ENCODE measurements around the gene PHF24. TPM values are rescaled to one million over a fixed set of nuclear protein-coding genes. Genes with fewer than 3 reads are reported as not detected.
"Not testable (repeated sequence)": the region's sequence is repeated elsewhere in the genome, so short reads cannot be mapped to it uniquely, and the experiment has no call there.

Gene PHF24
- total and polyA plus RNA-seq, 4 experiments from 2014 or later: not detected

GRCh38 chr9:34956066-34956465 lies 2.0 kb upstream of the PHF24 start:
- POLR2A ChIA-PET (ENCODE audit: partially characterized antibody); H3K9me3 Mint-ChIP-seq; H3K4me3 ChIP-seq (ENCODE audit: low read length in 2 of 2); intact Hi-C loops (cut with micrococcal nuclease); H3K4me1 ChIP-seq (ENCODE audit: insufficient read depth, low read length); DNase-seq; H3K36me3 Mint-ChIP-seq; CTCF ChIA-PET (ENCODE audit: partially characterized antibody); H3K4me1 Mint-ChIP-seq; H3K36me3 ChIP-seq (ENCODE audit: insufficient read depth, low read length); H3K9me3 ChIP-seq (ENCODE audit: control insufficient read depth in 1 of 2, low read length in 2 of 2); H3K27ac ChIP-seq (ENCODE audit: low read depth, low read length); H3K27ac Mint-ChIP-seq: not testable (repeated sequence)
- H3K27me3 Mint-ChIP-seq: peaks cover 43 to 44% of the 10 kb centered on the region in 2 donors
- H3K4me3 Mint-ChIP-seq: peak overlapping the region in 1 of 8 donors; percentile 26
- peaks cover 34% of the 10 kb centered on the region for H3K27me3 ChIP-seq (ENCODE audit: insufficient read depth, low read length)

GRCh38 chr9:34956648-34957047 lies 1.4 kb upstream of the PHF24 start:
- H3K4me1 Mint-ChIP-seq: peaks cover 0 to 4% (median under 1%) of the 10 kb centered on the region in 4 donors
- H3K9me3 Mint-ChIP-seq: peaks cover 0 to 1% (median 0%) of the 10 kb centered on the region in 8 donors
- Histone ChIP-seq H3K9me3 (ENCODE audit: control insufficient read depth in 1 of 2, low read length in 2 of 2) (no peaks in the 10 kb centered on the region), H3K4me1 (ENCODE audit: insufficient read depth, low read length) (peaks cover 4% of the 10 kb centered on the region), H3K27ac (ENCODE audit: low read depth, low read length) (no peak overlapping the region), H3K27me3 (ENCODE audit: insufficient read depth, low read length) (peaks cover 38% of the 10 kb centered on the region), H3K36me3 (ENCODE audit: insufficient read depth, low read length) (no peaks in the 10 kb centered on the region), H3K4me3 (ENCODE audit: low read length in 2 of 2) (no peak overlapping the region)
- ChIA-PET POLR2A (ENCODE audit: partially characterized antibody) (no interaction called here), CTCF (ENCODE audit: partially characterized antibody) (interaction anchor here (0.8 kb wide), 1 partner anchor 94 kb away, joined by 3 read pairs; no protein-coding TSS in a partner anchor)
- DNase-seq: no peak
- H3K4me3 Mint-ChIP-seq: peak overlapping the region in 2 of 8 donors; percentile 4 to 14
- no peak overlapping the region for H3K27ac Mint-ChIP-seq
- H3K27me3 Mint-ChIP-seq: peaks cover 46% of the 10 kb centered on the region in 2 donors
- intact Hi-C loops (cut with micrococcal nuclease): no loop called here
- H3K36me3 Mint-ChIP-seq: no peaks in the 10 kb centered on the region

GRCh38 chr9:34958411-34958982 lies 412 bp downstream of the PHF24 start:
- H3K36me3 ChIP-seq (ENCODE audit: insufficient read depth, low read length): no peaks in the 10 kb centered on the region
- Mint-ChIP-seq H3K27me3 (peaks cover 53 to 61% of the 10 kb centered on the region in 2 donors), H3K9me3 (peaks cover 0 to 1% (median 0%) of the 10 kb centered on the region in 8 donors), H3K36me3 (no peaks in the 10 kb centered on the region), H3K4me1 (peaks cover 0 to 4% (median under 1%) of the 10 kb centered on the region in 4 donors), H3K4me3 (peak overlapping the region in 7 of 8 donors; percentile 21 to 62 (median 35)), H3K27ac (no peak overlapping the region)
- peaks cover 4% of the 10 kb centered on the region for H3K4me1 ChIP-seq (ENCODE audit: insufficient read depth, low read length)
- peaks cover 38% of the 10 kb centered on the region for H3K27me3 ChIP-seq (ENCODE audit: insufficient read depth, low read length)
- no peaks in the 10 kb centered on the region for H3K9me3 ChIP-seq (ENCODE audit: control insufficient read depth in 1 of 2, low read length in 2 of 2)
- ChIA-PET CTCF (ENCODE audit: partially characterized antibody) (interaction anchor here (2.7 kb wide), 1 partner anchor 59 kb away, joined by 6 read pairs; no protein-coding TSS in a partner anchor), POLR2A (ENCODE audit: partially characterized antibody) (no interaction called here)
- intact Hi-C loops (cut with micrococcal nuclease): no loop called here
- no peak for DNase-seq
- H3K27ac ChIP-seq (ENCODE audit: low read depth, low read length): no peak overlapping the region
- no peak overlapping the region for H3K4me3 ChIP-seq (ENCODE audit: low read length in 2 of 2)

- Histone ChIP-seq H3K27me3 (ENCODE audit: insufficient read depth, low read length) (peaks cover 38% of the 10 kb centered on the region), H3K4me1 (ENCODE audit: insufficient read depth, low read length) (peaks cover 4% of the 10 kb centered on the region), H3K4me3 (ENCODE audit: low read length in 2 of 2) (no peak overlapping the region), H3K36me3 (ENCODE audit: insufficient read depth, low read length) (no peaks in the 10 kb centered on the region), H3K27ac (ENCODE audit: low read depth, low read length) (no peak overlapping the region), H3K9me3 (ENCODE audit: control insufficient read depth in 1 of 2, low read length in 2 of 2) (no peaks in the 10 kb centered on the region)
- DNase-seq: no peak
- Mint-ChIP-seq H3K36me3 (no peaks in the 10 kb centered on the region), H3K27me3 (peaks cover 53 to 62% of the 10 kb centered on the region in 2 donors), H3K9me3 (peaks cover 0 to 1% (median 0%) of the 10 kb centered on the region in 8 donors), H3K4me1 (peaks cover 0 to 4% (median under 1%) of the 10 kb centered on the region in 4 donors), H3K27ac (no peak overlapping the region), H3K4me3 (no peak overlapping the region)
- POLR2A ChIA-PET (ENCODE audit: partially characterized antibody): no interaction called here
- CTCF ChIA-PET (ENCODE audit: partially characterized antibody): interaction anchor here (2.7 kb wide), 1 partner anchor 60 kb away, joined by 6 read pairs; no protein-coding TSS in a partner anchor
- intact Hi-C loops (cut with micrococcal nuclease): no loop called here
Measured at GRCh38 chr9:34959461-34959860, 1.4 kb downstream of the PHF24 start.

GRCh38 chr9:34961574-34962490 lies 3.7 kb downstream of the PHF24 start:
- Mint-ChIP-seq H3K27me3 (peaks cover 45 to 66% of the 10 kb centered on the region in 2 donors), H3K27ac (no peak overlapping the region), H3K4me1 (peaks cover 0 to 4% (median under 1%) of the 10 kb centered on the region in 4 donors), H3K9me3 (peaks cover 0 to 1% (median 0%) of the 10 kb centered on the region in 8 donors), H3K4me3 (no peak overlapping the region), H3K36me3 (no peaks in the 10 kb centered on the region)
- ChIA-PET CTCF (ENCODE audit: partially characterized antibody) (interaction anchor here (1.1 to 2.7 kb wide), 4 partner anchors 23 to 90 kb away, joined by 3 to 6 read pairs (median 4); no protein-coding TSS in a partner anchor), POLR2A (ENCODE audit: partially characterized antibody) (interaction anchor here (0.6 kb wide), 1 partner anchor 89 kb away, joined by 3 read pairs; no protein-coding TSS in a partner anchor)
- H3K4me3 ChIP-seq (ENCODE audit: low read length in 2 of 2): no peak overlapping the region
- no peaks in the 10 kb centered on the region for H3K9me3 ChIP-seq (ENCODE audit: control insufficient read depth in 1 of 2, low read length in 2 of 2)
- H3K27me3 ChIP-seq (ENCODE audit: insufficient read depth, low read length): peaks cover 34% of the 10 kb centered on the region
- no peak for DNase-seq
- no peak overlapping the region for H3K27ac ChIP-seq (ENCODE audit: low read depth, low read length)
- intact Hi-C loops (cut with micrococcal nuclease): no loop called here
- H3K4me1 ChIP-seq (ENCODE audit: insufficient read depth, low read length): peaks cover 4% of the 10 kb centered on the region
- H3K36me3 ChIP-seq (ENCODE audit: insufficient read depth, low read length): no peaks in the 10 kb centered on the region

- DNase-seq: no peak
- no peaks in the 10 kb centered on the region for H3K36me3 Mint-ChIP-seq
- POLR2A ChIA-PET (ENCODE audit: partially characterized antibody): no interaction called here
- H3K4me3 Mint-ChIP-seq: no peak overlapping the region
- H3K4me1 Mint-ChIP-seq: no peaks in the 10 kb centered on the region
- peaks cover 42 to 65% of the 10 kb centered on the region in 2 donors for H3K27me3 Mint-ChIP-seq
- H3K27ac ChIP-seq (ENCODE audit: low read depth, low read length): no peak overlapping the region
- H3K9me3 ChIP-seq (ENCODE audit: control insufficient read depth in 1 of 2, low read length in 2 of 2): no peaks in the 10 kb centered on the region
- H3K27ac Mint-ChIP-seq: no peak overlapping the region
- peaks cover 27% of the 10 kb centered on the region for H3K27me3 ChIP-seq (ENCODE audit: insufficient read depth, low read length)
- no peaks in the 10 kb centered on the region for H3K36me3 ChIP-seq (ENCODE audit: insufficient read depth, low read length)
- no peak overlapping the region for H3K4me3 ChIP-seq (ENCODE audit: low read length in 2 of 2)
- CTCF ChIA-PET (ENCODE audit: partially characterized antibody): interaction anchor here (1.1 to 2.0 kb wide), 3 partner anchors 23 to 89 kb away, joined by 3 to 6 read pairs (median 3); no protein-coding TSS in a partner anchor
- H3K9me3 Mint-ChIP-seq: peaks cover 0 to 1% (median 0%) of the 10 kb centered on the region in 8 donors
- intact Hi-C loops (cut with micrococcal nuclease): no loop called here
- peaks cover 1% of the 10 kb centered on the region for H3K4me1 ChIP-seq (ENCODE audit: insufficient read depth, low read length)
Measured at GRCh38 chr9:34962546-34962945, 4.5 kb downstream of the PHF24 start.

GRCh38 chr9:34963552-34963951 lies 5.5 kb downstream of the PHF24 start:
- Histone ChIP-seq H3K4me1 (ENCODE audit: insufficient read depth, low read length) (no peaks in the 10 kb centered on the region), H3K9me3 (ENCODE audit: control insufficient read depth in 1 of 2, low read length in 2 of 2) (no peaks in the 10 kb centered on the region), H3K27ac (ENCODE audit: low read depth, low read length) (no peak overlapping the region), H3K36me3 (ENCODE audit: insufficient read depth, low read length) (no peaks in the 10 kb centered on the region), H3K4me3 (ENCODE audit: low read length in 2 of 2) (no peak overlapping the region), H3K27me3 (ENCODE audit: insufficient read depth, low read length) (peaks cover 26% of the 10 kb centered on the region)
- intact Hi-C loops (cut with micrococcal nuclease): no loop called here
- CTCF ChIA-PET (ENCODE audit: partially characterized antibody): interaction anchor here (1.1 to 2.0 kb wide), 3 partner anchors 21 to 64 kb away, joined by 3 to 6 read pairs (median 3); no protein-coding TSS in a partner anchor
- Mint-ChIP-seq H3K4me3 (no peak overlapping the region), H3K36me3 (no peaks in the 10 kb centered on the region), H3K27ac (no peak overlapping the region), H3K27me3 (peaks cover 44 to 70% of the 10 kb centered on the region in 2 donors), H3K9me3 (peaks cover 0 to 1% (median 0%) of the 10 kb centered on the region in 8 donors), H3K4me1 (no peaks in the 10 kb centered on the region)
- DNase-seq: no peak
- POLR2A ChIA-PET (ENCODE audit: partially characterized antibody): no interaction called here
